ENCODE measurements around the gene BTBD9.

The BTBD9 gene

GRCh38 chr6:38239719-38240451 is 399.8 kb downstream of the BTBD9 start:
- DNase-seq (ENCODE audit: low spot score), result no peak

- no peak for DNase-seq (ENCODE audit: low spot score)
Measured at GRCh38 chr6:38236631-38237030, 403.1 kb downstream of the BTBD9 start.

- no peak for DNase-seq (ENCODE audit: low spot score)
Measured at GRCh38 chr6:38234934-38235682, 404.6 kb downstream of the BTBD9 start.

GRCh38 chr6:38234141-38234540 is 405.6 kb downstream of the BTBD9 start:
- DNase-seq (ENCODE audit: low spot score), result no peak

- DNase-seq (ENCODE audit: low spot score), result no peak
Measured at GRCh38 chr6:38233161-38233791, 406.5 kb downstream of the BTBD9 start.

- no peak for DNase-seq (ENCODE audit: low spot score)
Measured at GRCh38 chr6:38225766-38226165, 414.0 kb downstream of the BTBD9 start.

GRCh38 chr6:38221251-38221650 is 418.5 kb downstream of the BTBD9 start:
- DNase-seq (ENCODE audit: low spot score), result no peak

GRCh38 chr6:38220069-38220723 is 419.5 kb downstream of the BTBD9 start:
- DNase-seq (ENCODE audit: low spot score), result peak; percentile 79

- DNase-seq (ENCODE audit: low spot score), result no peak
Measured at GRCh38 chr6:38218235-38218634, 421.5 kb downstream of the BTBD9 start.

- DNase-seq (ENCODE audit: low spot score), result no peak
Measured at GRCh38 chr6:38216451-38216850, 423.3 kb downstream of the BTBD9 start.

- DNase-seq (ENCODE audit: low spot score), result no peak
Measured at GRCh38 chr6:38215651-38216311, 423.9 kb downstream of the BTBD9 start.

- no peak for DNase-seq (ENCODE audit: low spot score)
Measured at GRCh38 chr6:38215225-38215624, 424.5 kb downstream of the BTBD9 start.

GRCh38 chr6:38214159-38214558 is 425.6 kb downstream of the BTBD9 start:
- DNase-seq (ENCODE audit: low spot score), result no peak

- DNase-seq (ENCODE audit: low spot score), result no peak
Measured at GRCh38 chr6:38213251-38213658, 426.5 kb downstream of the BTBD9 start.

- DNase-seq (ENCODE audit: low spot score), result no peak
Measured at GRCh38 chr6:38212579-38212978, 427.1 kb downstream of the BTBD9 start.

GRCh38 chr6:38212116-38212515 is 427.6 kb downstream of the BTBD9 start:
- DNase-seq (ENCODE audit: low spot score), result no peak

- no peak for DNase-seq (ENCODE audit: low spot score)
Measured at GRCh38 chr6:38209371-38210260, 430.1 kb downstream of the BTBD9 start.

- DNase-seq (ENCODE audit: low spot score), result no peak
Measured at GRCh38 chr6:38208028-38208427, 431.7 kb downstream of the BTBD9 start.

- DNase-seq (ENCODE audit: low spot score), result no peak
Measured at GRCh38 chr6:38207375-38207774, 432.4 kb downstream of the BTBD9 start.

GRCh38 chr6:38198219-38198618 is 441.5 kb downstream of the BTBD9 start:
- no peak for DNase-seq (ENCODE audit: low spot score)

- no peak for DNase-seq (ENCODE audit: low spot score)
Measured at GRCh38 chr6:38195113-38195635, 444.6 kb downstream of the BTBD9 start.

All from putamen (tissue), 1 donor.